ENCODE measurements around the gene SERPINA9.

The SERPINA9 gene

GRCh38 chr14:94461526-94462218 lies 14.3 kb downstream of the SERPINA9 start:
- no peak for DNase-seq

GRCh38 chr14:94460631-94461416 lies 15.2 kb downstream of the SERPINA9 start:
- no peak for DNase-seq

GRCh38 chr14:94458558-94459205 lies 17.3 kb downstream of the SERPINA9 start:
- no peak for DNase-seq

GRCh38 chr14:94458096-94458495 lies 17.9 kb downstream of the SERPINA9 start:
- no peak for DNase-seq

DNA sequence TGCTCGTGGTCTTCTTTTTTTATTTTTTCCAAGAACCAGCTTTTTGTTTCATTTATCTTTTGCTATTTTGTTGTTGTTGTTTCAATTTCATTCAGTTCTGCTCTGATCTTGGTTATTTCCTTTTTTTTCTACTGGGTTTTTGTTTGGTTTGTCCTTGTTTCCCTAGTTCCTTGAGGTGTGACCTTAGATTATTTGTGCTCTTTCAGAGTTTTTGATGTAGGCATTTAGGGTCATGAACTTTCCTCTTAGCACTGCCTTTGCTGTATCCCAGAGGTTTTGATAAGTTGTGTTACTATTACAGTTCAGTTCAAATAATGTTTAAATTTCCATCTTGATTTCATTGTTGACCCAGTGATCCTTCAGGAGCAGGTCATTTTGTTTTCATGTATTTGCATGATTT lies 20.1 kb downstream of the SERPINA9 start:
- DNase-seq: no peak

- DNase-seq: no peak
These were observed 24.2 kb downstream of the SERPINA9 start for GRCh38 chr14:94451826-94452225.

GRCh38 chr14:94451091-94451771 lies 24.8 kb downstream of the SERPINA9 start:
- DNase-seq: no peak

- no peak for DNase-seq
These were observed 25.3 kb downstream of the SERPINA9 start for GRCh38 chr14:94450722-94451090.

GRCh38 chr14:94449930-94450329 lies 26.1 kb downstream of the SERPINA9 start:
- DNase-seq: no peak

DNA sequence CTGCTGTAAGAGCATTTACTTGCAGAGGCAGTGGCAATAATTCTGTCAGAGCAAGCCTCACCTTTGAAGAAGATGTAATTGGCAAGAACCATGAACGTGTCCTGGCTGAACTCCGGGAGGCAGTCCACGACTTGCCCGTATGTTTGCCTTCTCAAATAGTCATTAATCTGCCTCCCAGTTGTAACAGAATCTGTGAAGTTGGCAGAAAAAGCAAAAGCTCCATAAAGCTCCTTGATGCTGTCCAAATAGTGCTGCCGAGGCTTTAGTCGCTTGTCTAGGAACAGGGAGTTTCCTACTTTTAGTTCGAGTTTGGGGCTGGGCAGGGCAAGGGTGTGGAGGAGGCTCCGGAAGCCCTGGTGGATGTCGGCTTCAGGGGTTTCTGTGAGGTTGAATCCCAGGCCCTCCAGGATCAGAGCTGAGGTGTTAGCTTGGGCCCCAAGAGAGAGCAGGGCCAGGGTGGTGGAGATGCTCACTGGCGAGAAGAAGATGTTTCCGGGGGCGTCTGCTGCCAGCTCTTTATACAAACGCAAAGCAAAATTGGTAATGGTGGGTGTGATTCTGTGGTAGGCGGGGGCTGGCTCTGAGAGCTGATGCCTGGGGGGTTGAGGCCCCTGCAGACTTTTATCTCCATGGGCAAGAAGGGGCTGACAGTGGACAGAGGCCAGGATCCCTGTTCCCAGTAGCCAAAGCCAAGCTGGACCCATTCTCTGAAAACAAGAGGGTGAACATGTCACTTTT lies 27.8 kb downstream of the SERPINA9 start:
- no peak for DNase-seq

DNA sequence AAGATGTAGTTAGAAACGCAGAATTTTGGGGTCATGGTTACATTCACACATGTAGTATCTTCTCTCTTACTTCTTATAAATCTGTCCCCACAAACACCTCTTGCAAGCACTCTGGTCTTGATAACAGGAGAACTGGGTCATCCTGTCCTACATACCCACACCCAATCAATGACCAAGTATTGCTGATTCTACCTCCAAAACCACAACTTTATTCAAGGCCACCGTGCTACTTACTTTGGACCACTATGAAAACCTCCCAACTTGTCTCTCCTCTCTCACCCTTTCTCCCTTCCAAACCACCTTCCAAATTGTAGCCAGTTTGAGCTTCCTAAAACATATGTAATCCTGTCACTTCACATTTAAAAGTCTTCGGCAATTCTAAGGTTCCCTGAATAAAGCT lies 28.8 kb downstream of the SERPINA9 start:
- DNase-seq: no peak

- no peak for DNase-seq
These were observed 29.9 kb downstream of the SERPINA9 start for GRCh38 chr14:94446126-94446525.

DNA sequence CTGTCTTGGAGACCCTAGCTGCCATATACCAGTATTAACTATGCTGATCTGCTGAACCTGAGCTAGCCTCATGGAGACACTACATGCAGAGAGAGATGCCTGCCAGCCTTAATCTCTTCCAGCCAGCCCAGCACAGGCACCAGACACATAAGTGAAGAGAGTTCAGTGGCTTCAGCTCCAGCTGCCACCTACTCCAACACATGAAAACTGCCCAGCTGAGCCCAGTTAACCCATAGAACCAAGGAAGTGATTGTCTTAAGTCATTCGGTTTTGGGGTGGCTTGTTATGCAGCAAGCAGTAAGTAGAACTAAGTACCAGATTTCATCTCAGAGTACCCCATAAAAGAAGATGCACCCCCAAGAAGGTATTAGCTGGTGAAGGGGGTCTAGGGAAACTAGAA lies 31.0 kb downstream of the SERPINA9 start:
- DNase-seq: no peak

DNA sequence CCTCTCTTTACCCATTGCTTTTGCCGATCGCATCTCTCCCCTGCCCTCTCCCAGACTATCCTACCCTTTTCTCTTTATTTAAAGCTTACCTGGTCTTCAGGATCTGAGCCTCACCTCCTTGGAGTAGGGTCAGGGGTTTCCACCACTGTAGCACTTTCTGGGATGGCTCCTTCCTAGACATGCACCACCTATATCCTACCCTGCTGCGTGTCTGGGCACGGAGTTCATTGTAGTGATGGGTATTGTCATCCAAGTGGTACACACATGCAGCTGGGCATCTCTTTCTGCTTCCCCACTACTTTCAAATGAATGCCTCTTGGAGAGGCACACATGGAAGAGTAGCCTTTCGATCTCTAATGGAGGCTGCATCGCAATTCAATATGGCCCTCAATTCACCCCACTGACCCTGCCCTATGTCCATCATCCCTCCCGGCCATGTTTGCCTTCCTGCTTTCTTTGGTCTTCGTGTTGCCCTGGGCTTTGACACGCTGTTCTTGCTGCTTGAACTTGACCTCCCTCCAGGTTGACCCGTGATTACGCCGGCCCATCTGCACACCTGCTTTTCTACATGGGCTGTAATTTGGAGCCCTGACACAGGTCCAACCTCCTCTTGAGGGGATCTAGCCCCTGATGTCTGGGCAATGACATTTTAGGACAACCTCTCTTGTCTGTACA lies 34.3 kb downstream of the SERPINA9 start:
- no peak for DNase-seq

DNA sequence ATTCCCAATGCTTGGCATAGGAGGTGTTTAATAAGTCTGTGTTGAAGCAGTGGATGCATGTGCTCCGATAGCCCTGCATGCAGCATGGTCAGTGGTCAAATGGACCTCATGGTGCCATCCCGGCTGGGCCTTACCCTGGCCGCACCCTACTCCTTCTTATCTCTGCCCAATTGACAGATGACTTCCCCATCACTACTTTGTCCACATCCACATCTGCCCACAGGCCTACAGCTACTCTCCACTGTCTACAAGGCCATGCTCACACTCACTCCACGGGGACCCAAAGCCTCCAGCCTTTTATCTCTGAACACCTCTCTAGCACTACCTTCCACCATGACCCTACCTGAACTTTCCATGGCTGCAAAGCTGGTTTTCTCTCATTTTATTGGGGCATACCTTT lies 34.9 kb downstream of the SERPINA9 start:
- DNase-seq: no peak

DNA sequence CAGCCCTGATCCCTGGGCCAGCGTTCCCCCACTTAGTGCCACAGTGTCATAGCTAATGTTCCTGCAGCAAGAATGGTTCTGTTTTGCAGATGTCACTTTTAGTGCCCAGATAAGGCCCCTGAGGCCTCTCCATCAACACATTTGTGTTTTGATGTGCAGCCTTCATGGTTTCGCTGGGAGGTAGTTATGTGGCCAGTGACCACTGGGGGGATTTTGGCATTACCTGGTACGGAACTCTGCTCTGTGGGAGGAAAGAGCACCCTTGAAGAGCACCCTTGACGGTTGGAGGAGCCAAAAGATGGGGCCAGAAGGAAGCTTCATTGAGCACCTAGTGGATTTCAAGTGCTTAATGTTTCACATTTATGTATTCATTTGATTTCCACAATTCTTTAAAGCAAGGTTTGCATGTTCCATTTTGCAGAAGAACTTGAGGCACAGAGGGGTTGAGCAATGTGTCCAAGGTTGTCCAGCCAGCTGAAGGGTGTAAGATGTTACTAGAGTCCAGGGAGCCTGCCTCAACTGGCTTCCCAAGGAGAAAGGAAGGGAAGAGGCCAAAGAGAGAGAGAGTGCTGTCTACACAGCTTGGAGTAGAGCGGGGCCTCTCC lies 36.4 kb downstream of the SERPINA9 start:
- no peak for DNase-seq

- DNase-seq: no peak
These were observed 47.4 kb downstream of the SERPINA9 start for GRCh38 chr14:94428610-94429009.

DNA sequence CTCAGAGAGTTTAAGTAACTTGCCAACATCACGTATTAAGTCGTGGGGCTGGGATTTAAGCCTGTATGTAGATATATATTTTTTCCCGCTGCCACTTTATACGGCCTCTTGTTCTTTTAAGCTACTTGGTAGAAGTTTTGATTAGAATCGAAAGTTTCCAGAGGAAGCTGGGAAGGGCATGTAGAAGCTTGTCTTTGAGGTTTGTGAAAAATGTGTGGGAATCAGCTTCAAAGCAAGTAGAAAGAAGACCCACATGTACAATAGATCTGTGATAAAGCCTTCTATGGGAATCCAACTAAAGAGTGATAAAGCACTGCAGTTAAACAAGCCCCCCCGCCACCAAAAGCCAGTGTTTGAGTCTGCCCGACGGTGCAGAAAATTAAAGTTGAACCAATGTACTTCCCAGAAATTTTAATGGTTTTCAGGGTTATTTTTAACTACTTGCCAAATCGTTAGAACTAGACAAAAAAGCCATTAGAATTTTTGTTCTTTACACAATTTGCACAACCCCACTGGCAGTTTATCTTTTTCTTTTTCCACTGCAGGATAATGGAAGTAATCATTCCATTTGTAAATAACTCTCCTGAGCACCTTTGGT lies 48.9 kb downstream of the SERPINA9 start:
- no peak for DNase-seq

DNA sequence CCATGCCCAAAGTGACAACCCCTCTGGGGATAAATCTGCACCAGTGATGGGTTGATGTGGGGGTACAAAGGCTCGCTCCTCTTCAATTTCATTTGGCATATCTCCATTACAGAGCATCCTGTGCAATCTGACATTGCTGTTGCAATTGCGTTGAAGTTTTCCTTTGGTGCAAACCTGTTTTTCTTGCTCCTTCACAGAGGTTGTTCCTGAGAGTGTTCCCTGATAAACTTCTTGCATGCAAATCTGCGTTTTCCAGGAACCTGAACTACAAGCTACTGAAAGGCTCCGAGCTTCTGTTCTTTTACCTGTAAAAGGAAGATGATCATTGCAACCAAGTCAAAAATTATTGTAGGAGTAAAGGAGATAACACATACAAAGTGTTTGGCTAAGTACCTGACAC lies 49.5 kb downstream of the SERPINA9 start:
- no peak for DNase-seq

DNA sequence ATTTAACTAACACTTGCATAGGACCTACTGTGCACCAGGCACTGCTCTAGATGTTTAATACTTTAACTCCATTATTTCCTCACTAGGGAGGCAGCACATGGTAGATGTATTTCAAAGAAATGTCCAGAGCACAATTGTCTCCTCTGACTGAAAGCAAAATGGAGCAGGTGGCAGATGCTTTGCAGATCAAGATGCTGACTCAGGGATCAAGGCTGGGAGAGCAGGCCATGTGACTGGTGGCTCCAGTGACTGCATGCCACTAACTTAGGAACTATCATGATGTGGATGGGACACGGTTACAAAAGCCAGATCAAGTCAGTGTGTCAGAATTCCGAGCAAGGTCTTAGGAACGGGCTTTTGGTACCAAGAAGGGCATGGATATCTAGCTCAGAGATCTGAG lies 51.6 kb downstream of the SERPINA9 start:
- DNase-seq: no peak

- DNase-seq: peak in 1 of 4 experiments; percentile 4
These were observed 52.4 kb downstream of the SERPINA9 start for GRCh38 chr14:94423453-94424056.

Data from activated CD4-positive, CD25-positive, alpha-beta regulatory T cell (primary cell).